GM23338 (cell line): ENCODE measurements around the gene LGALS8. TPM values are rescaled to one million over a fixed set of nuclear protein-coding genes. Genes with fewer than 3 reads are reported as not detected.

ENCODE experiments used
- ATAC-seq: fragments of 200-7000 bp; cut with Tn5 transposase; 3 replicates; pipeline ENCODE4 v1.9.1; 2020
- DNase-seq: peaks from one replicate; pipeline ENCODE4 v3.0.0-alpha.2; 2015; ENCODE audit warnings: low spot score
- H2AFZ ChIP-seq: fragments of 200-600 bp; sonication (generic); 2 replicates; pipeline ENCODE4 v1.8.0; 2016; ENCODE audit warnings: antibody characterized with exemption, mild to moderate bottlenecking, moderate library complexity
- H3F3A ChIP-seq: fragments of 200-600 bp; sonication (generic); replicated peaks from 2 replicates; pipeline ENCODE4 v1.8.0; 2017; ENCODE audit warnings: antibody characterized with exemption, mixed run types, low read depth
- H3K27ac ChIP-seq: fragments of 200-600 bp; sonication (generic); 2 replicates; pipeline ENCODE4 v1.6.1; 2016; ENCODE audit warnings: low read depth
- H3K27me3 ChIP-seq: fragments of 200-600 bp; sonication (generic); 2 replicates; pipeline ENCODE4 v1.8.0; 2016; ENCODE audit warnings: mild to moderate bottlenecking, mixed run types, moderate library complexity; ENCODE audit not compliant: insufficient read depth
- H3K36me3 ChIP-seq: fragments of 200-600 bp; sonication (generic); 2 replicates; pipeline ENCODE4 v1.8.0; 2016; ENCODE audit warnings: mild to moderate bottlenecking; ENCODE audit not compliant: insufficient read depth
- H3K4me1 ChIP-seq: fragments of 200-600 bp; sonication (generic); 2 replicates; pipeline ENCODE4 v1.8.0; 2016; ENCODE audit warnings: mild to moderate bottlenecking, moderate library complexity; ENCODE audit not compliant: insufficient read depth
- H3K4me2 ChIP-seq: fragments of 200-600 bp; sonication (generic); 2 replicates; pipeline ENCODE4 v1.7.1; 2017; ENCODE audit warnings: mixed run types
- H3K4me3 ChIP-seq: fragments of 200-600 bp; sonication (generic); 2 replicates; pipeline ENCODE4 v1.6.1; 2016; ENCODE audit warnings: mixed run types
- H3K79me2 ChIP-seq: fragments of 200-600 bp; sonication (generic); replicated peaks from 2 replicates; pipeline ENCODE4 v1.8.0; 2017; ENCODE audit warnings: mild to moderate bottlenecking; ENCODE audit not compliant: insufficient read depth
- H3K9me2 ChIP-seq: fragments of 200-600 bp; sonication (generic); 2 replicates; pipeline ENCODE4 v1.8.0; 2017; ENCODE audit not compliant: insufficient read depth
- H4K20me1 ChIP-seq: fragments of 200-600 bp; sonication (generic); replicated peaks from 2 replicates; pipeline ENCODE4 v1.8.0; 2017; ENCODE audit warnings: mild to moderate bottlenecking; ENCODE audit not compliant: insufficient read depth
- H3K27ac Mint-ChIP-seq: 2 replicates; pipeline ENCODE4 v1.8.0; 2020; ENCODE audit warnings: inconsistent platforms, mild to moderate bottlenecking, moderate library complexity, mixed read lengths
- H3K27me3 Mint-ChIP-seq: 3 replicates; pipeline ENCODE4 v1.8.0; 2022; ENCODE audit warnings: low read depth, mild to moderate bottlenecking, moderate library complexity, mixed read lengths, inconsistent platforms; ENCODE audit not compliant: insufficient read depth, poor library complexity
- H3K36me3 Mint-ChIP-seq: 3 replicates; pipeline ENCODE4 v1.8.0; 2021; ENCODE audit warnings: low read depth, mild to moderate bottlenecking, inconsistent platforms, moderate library complexity, mixed read lengths
- H3K4me1 Mint-ChIP-seq: 3 replicates; pipeline ENCODE4 v1.8.0; 2020; ENCODE audit warnings: mild to moderate bottlenecking, inconsistent platforms, mixed read lengths
- H3K4me3 Mint-ChIP-seq: 3 replicates; pipeline ENCODE4 v1.8.0; 2021; ENCODE audit warnings: moderate library complexity, mild to moderate bottlenecking, inconsistent platforms, mixed read lengths
- H3K9me3 Mint-ChIP-seq: 3 replicates; pipeline ENCODE4 v1.8.0; 2020; ENCODE audit warnings: moderate library complexity, mild to moderate bottlenecking, inconsistent platforms, mixed read lengths
- CREB1 ChIP-seq: fragments of 250-450 bp; sonication (Bioruptor Pico); IDR thresholded peaks from 2 replicates; pipeline ENCODE4 v1.5.0; 2020; ENCODE audit warnings: low read depth, mild to moderate bottlenecking, moderate library complexity
- EZH2phosphoT487 ChIP-seq: fragments of 200-600 bp; sonication (generic); IDR thresholded peaks from one replicate; pipeline ENCODE4 v1.8.1; 2018; ENCODE audit warnings: antibody characterized with exemption; ENCODE audit not compliant: unreplicated experiment
- POLR2AphosphoS5 ChIP-seq: IDR thresholded peaks from 2 replicates; pipeline ENCODE4 v1.6.1; 2016; ENCODE audit warnings: antibody characterized with exemption, low read depth
- STAT1 ChIP-seq: IDR thresholded peaks from one replicate; pipeline ENCODE4 v1.6.1; 2016; ENCODE audit warnings: antibody characterized with exemption; ENCODE audit not compliant: unreplicated experiment
- ZNF331 ChIP-seq: fragments of 250-450 bp; sonication (Bioruptor Pico); IDR thresholded peaks from 2 replicates; pipeline ENCODE4 v1.5.0; 2020; ENCODE audit warnings: low read depth, mild to moderate bottlenecking, moderate library complexity
- polyA plus RNA-seq: library from polyadenylated mRNA; unstranded; fragments of >200 nt; fragmentation: Nextera tagmentation; extraction: Ambion mirVana; gene quantifications from 2 replicates; pipeline ENCODE4 v1.2.1, GENCODE V29; 2016
- total RNA-seq: library from RNA; depleted of rRNA; stranded (reverse); fragments of >200 nt; shearing (Covaris generic); gene quantifications from 2 replicates; pipeline ENCODE4 v1.2.3, GENCODE V29; 2014
- TF ChIP-seq, protein P1 (sequence below): fragments of 250-450 bp; sonication (Bioruptor Pico); IDR thresholded peaks from 2 replicates; pipeline ENCODE4 v1.5.0; 2020; ENCODE audit warnings: mild to moderate bottlenecking, moderate library complexity

LGALS8 gene
- total and polyA plus RNA-seq, 2 experiments from 2014 or later: 10.1 to 11.5 TPM

- Histone ChIP-seq H2AFZ (no peak overlapping the region), H3K79me2 (no peaks in the 10 kb centered on the region), H3K27ac (no peak overlapping the region), H3K4me3 (no peak overlapping the region), H3K4me2 (no peak overlapping the region), H3K9me2 (no peaks in the 10 kb centered on the region), H4K20me1 (no peaks in the 10 kb centered on the region; the same call in none of the 2 replicates), H3K27me3 (no peaks in the 10 kb centered on the region), H3K36me3 (peaks cover 9% of the 10 kb centered on the region; the same call in 1 of the 2 replicates), H3K4me1 (no peaks in the 10 kb centered on the region), H3F3A (no peaks in the 10 kb centered on the region)
- H3K9me3 Mint-ChIP-seq: no peaks in the 10 kb centered on the region
- no peak for TF ChIP-seq ZNF331
- no peak for TF ChIP-seq CREB1 (CRISPR knock-in tag)
- TF ChIP-seq, protein P1, sequence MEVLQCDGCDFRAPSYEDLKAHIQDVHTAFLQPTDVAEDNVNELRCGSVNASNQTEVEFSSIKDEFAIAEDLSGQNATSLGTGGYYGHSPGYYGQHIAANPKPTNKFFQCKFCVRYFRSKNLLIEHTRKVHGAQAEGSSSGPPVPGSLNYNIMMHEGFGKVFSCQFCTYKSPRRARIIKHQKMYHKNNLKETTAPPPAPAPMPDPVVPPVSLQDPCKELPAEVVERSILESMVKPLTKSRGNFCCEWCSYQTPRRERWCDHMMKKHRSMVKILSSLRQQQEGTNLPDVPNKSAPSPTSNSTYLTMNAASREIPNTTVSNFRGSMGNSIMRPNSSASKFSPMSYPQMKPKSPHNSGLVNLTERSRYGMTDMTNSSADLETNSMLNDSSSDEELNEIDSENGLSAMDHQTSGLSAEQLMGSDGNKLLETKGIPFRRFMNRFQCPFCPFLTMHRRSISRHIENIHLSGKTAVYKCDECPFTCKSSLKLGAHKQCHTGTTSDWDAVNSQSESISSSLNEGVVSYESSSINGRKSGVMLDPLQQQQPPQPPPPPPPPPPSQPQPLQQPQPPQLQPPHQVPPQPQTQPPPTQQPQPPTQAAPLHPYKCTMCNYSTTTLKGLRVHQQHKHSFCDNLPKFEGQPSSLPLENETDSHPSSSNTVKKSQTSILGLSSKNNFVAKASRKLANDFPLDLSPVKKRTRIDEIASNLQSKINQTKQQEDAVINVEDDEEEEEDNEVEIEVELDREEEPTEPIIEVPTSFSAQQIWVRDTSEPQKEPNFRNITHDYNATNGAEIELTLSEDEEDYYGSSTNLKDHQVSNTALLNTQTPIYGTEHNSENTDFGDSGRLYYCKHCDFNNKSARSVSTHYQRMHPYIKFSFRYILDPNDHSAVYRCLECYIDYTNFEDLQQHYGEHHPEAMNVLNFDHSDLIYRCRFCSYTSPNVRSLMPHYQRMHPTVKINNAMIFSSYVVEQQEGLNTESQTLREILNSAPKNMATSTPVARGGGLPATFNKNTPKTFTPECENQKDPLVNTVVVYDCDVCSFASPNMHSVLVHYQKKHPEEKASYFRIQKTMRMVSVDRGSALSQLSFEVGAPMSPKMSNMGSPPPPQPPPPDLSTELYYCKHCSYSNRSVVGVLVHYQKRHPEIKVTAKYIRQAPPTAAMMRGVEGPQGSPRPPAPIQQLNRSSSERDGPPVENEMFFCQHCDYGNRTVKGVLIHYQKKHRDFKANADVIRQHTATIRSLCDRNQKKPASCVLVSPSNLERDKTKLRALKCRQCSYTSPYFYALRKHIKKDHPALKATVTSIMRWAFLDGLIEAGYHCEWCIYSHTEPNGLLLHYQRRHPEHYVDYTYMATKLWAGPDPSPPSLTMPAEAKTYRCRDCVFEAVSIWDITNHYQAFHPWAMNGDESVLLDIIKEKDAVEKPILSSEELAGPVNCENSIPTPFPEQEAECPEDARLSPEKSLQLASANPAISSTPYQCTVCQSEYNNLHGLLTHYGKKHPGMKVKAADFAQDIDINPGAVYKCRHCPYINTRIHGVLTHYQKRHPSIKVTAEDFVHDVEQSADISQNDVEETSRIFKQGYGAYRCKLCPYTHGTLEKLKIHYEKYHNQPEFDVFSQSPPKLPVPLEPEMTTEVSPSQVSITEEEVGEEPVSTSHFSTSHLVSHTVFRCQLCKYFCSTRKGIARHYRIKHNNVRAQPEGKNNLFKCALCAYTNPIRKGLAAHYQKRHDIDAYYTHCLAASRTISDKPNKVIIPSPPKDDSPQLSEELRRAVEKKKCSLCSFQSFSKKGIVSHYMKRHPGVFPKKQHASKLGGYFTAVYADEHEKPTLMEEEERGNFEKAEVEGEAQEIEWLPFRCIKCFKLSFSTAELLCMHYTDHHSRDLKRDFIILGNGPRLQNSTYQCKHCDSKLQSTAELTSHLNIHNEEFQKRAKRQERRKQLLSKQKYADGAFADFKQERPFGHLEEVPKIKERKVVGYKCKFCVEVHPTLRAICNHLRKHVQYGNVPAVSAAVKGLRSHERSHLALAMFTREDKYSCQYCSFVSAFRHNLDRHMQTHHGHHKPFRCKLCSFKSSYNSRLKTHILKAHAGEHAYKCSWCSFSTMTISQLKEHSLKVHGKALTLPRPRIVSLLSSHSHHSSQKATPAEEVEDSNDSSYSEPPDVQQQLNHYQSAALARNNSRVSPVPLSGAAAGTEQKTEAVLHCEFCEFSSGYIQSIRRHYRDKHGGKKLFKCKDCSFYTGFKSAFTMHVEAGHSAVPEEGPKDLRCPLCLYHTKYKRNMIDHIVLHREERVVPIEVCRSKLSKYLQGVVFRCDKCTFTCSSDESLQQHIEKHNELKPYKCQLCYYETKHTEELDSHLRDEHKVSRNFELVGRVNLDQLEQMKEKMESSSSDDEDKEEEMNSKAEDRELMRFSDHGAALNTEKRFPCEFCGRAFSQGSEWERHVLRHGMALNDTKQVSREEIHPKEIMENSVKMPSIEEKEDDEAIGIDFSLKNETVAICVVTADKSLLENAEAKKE (CRISPR knock-in tag): no peak
- TF ChIP-seq STAT1: no peak
- TF ChIP-seq EZH2phosphoT487: no peak
- H3K27ac Mint-ChIP-seq: no peak overlapping the region
- H3K4me1 Mint-ChIP-seq: peaks cover 7% of the 10 kb centered on the region; the same call in 1 of the 3 replicates
- H3K36me3 Mint-ChIP-seq: peaks cover 36% of the 10 kb centered on the region
- H3K27me3 Mint-ChIP-seq: peaks cover 3% of the 10 kb centered on the region
- DNase-seq (no peak), ATAC-seq (no peak)
- H3K4me3 Mint-ChIP-seq: no peak overlapping the region
Measured at GRCh38 chr1:236540813-236541465, 17.2 kb downstream of the LGALS8 start.

DNA sequence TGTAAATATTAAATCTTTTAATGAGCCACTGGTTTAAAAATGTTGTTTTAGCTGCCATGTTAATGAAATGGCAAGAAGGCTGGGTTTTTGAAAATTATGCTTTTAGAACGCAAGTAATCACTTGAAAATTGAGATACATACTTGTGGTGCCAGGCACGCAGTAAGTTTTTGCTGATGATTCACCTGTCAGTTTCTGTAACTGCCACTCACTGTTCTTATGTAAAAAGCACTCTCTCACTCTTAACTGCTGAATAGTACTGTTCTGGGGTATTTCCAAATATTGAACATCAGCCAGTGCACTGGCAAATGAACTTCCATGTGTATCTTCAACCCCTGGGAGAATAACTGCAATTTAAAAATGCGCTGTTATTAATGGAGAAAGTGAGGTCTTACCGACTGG, 17.9 kb downstream of the LGALS8 start:
- no peak overlapping the region for H3K27ac ChIP-seq
- Mint-ChIP-seq H3K9me3 (no peaks in the 10 kb centered on the region), H3K4me3 (no peak overlapping the region), H3K36me3 (peaks cover 36% of the 10 kb centered on the region), H3K4me1 (no peaks in the 10 kb centered on the region), H3K27ac (no peak overlapping the region), H3K27me3 (no peaks in the 10 kb centered on the region)
- H3K79me2 ChIP-seq: no peaks in the 10 kb centered on the region
- DNase-seq (no peak), ATAC-seq (no peak)
- no peaks in the 10 kb centered on the region for H3K9me2 ChIP-seq
- H3K4me2 ChIP-seq: no peak overlapping the region
- H3K36me3 ChIP-seq: peaks cover 14% of the 10 kb centered on the region
- no peaks in the 10 kb centered on the region; the same call in none of the 2 replicates for H4K20me1 ChIP-seq
- H3F3A ChIP-seq: no peaks in the 10 kb centered on the region
- no peak overlapping the region for H3K4me3 ChIP-seq
- H2AFZ ChIP-seq: no peak overlapping the region
- no peaks in the 10 kb centered on the region for H3K4me1 ChIP-seq
- H3K27me3 ChIP-seq: no peaks in the 10 kb centered on the region
- TF ChIP-seq ZNF331 (no peak), POLR2AphosphoS5 (no peak)
- TF ChIP-seq, protein P1 (CRISPR knock-in tag): no peak
